Peyer's patch (tissue), 4 donors: ENCODE results near the gene PXDC1. TPM values are rescaled to one million over a fixed set of nuclear protein-coding genes. Genes with fewer than 3 reads are reported as not detected.
"Not testable (repeated sequence)": the region's sequence is repeated elsewhere in the genome, so short reads cannot be mapped to it uniquely, and the experiment has no call there.

Experiments
- DNase-seq, 3 donors: peaks; one replicate each; pipeline ENCODE4 v3.0.0-alpha.2; 2017 to 2019
- H3K27ac ChIP-seq, 4 donors: fragments of 200-600 bp; sonication (generic); one replicate each; pipeline ENCODE4 v1.5.1; 2016 to 2019
- H3K27me3 ChIP-seq, 2 donors: fragments of 200-600 bp; sonication (generic); one replicate each; pipeline ENCODE4 v1.5.1; 2019
- H3K36me3 ChIP-seq, 3 donors: fragments of 200-600 bp; sonication (generic); one replicate each; pipeline ENCODE4 v1.5.1; 2016 to 2019
- H3K4me1 ChIP-seq, 4 donors: fragments of 200-600 bp; sonication (generic); one replicate each; pipeline ENCODE4 v1.5.1; 2016 to 2019
- H3K4me3 ChIP-seq, 4 donors: fragments of 200-600 bp; sonication (generic); 1 replicate in 3 of 4; 2 replicates in 1 of 4; pipeline ENCODE4 v1.5.1; 2016 to 2019; ENCODE audit warnings: mild to moderate bottlenecking in 1 of 4
- H3K9me3 ChIP-seq, 4 donors: fragments of 200-600 bp; sonication (generic); one replicate each; pipeline ENCODE4 v1.5.1; 2016 to 2019; ENCODE audit warnings: mild to moderate bottlenecking in 1 of 4
- CTCF ChIP-seq, 6 experiments: fragments of 450-650 bp in 4 of 6; fragments of 200-600 bp in 2 of 6; sonication (generic) in 1 of 6; IDR thresholded peaks; one replicate each; pipeline ENCODE4 v1.5.1; 2017 to 2019; ENCODE audit warnings: antibody characterized with exemption in 6 of 6, mild to moderate bottlenecking in 3 of 6, moderate library complexity in 1 of 6
- POLR2A ChIP-seq, 2 donors: fragments of 450-650 bp; IDR thresholded peaks; one replicate each; pipeline ENCODE4 v1.5.1; 2017; ENCODE audit warnings: antibody characterized with exemption in 2 of 2, mild to moderate bottlenecking in 2 of 2, moderate library complexity in 2 of 2
- total RNA-seq, 4 donors: library from RNA; depleted of rRNA; stranded (reverse); fragments of >200 nt; gene quantifications; one replicate each; pipeline ENCODE4 v1.1.0, GENCODE V29; 2016

The PXDC1 gene
- total RNA-seq, 4 donors from 2014 or later: 35.5 to 69.4 (median 61.1) TPM

DNA sequence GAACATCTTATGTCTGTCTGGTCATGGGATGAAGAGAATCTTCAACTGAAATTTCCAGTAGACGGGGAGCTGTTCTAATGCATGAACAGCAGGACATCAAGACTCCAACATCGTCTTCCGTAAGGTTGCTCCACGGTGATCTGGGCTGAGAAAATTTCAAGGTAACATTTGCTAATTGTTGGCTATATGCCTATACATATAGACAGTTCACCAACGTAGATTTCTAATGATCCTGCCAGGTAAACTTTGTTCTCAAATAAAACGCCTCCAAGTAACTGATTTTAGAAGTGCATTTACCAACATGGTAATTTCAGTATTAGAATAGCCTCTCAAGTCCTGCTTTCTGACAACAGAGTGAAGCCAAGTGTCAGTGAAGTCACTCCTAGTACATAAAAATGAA, 11.3 kb upstream of the PXDC1 start:
- Histone ChIP-seq H3K27me3 (no peaks in the 10 kb centered on the region), H3K27ac (no peak overlapping the region), H3K36me3 (no peaks in the 10 kb centered on the region), H3K9me3 (no peaks in the 10 kb centered on the region), H3K4me1 (no peaks in the 10 kb centered on the region), H3K4me3 (no peak overlapping the region)
- TF ChIP-seq CTCF (IDR thresholded peaks at IDR 0.05): no peak
- no peak for TF ChIP-seq POLR2A (IDR thresholded peaks at IDR 0.05)
- DNase-seq: no peak

GRCh38 chr6:3762359-3762758, 10.8 kb upstream of the PXDC1 start:
- H3K9me3 ChIP-seq: no peaks in the 10 kb centered on the region
- no peaks in the 10 kb centered on the region for H3K36me3 ChIP-seq
- no peak overlapping the region for H3K4me3 ChIP-seq
- TF ChIP-seq POLR2A (IDR thresholded peaks at IDR 0.05) (no peak), CTCF (IDR thresholded peaks at IDR 0.05) (no peak)
- no peaks in the 10 kb centered on the region for H3K4me1 ChIP-seq
- no peak overlapping the region for H3K27ac ChIP-seq
- H3K27me3 ChIP-seq: no peaks in the 10 kb centered on the region
- DNase-seq: peak in 2 of 3 donors; percentile 18 to 37

DNA sequence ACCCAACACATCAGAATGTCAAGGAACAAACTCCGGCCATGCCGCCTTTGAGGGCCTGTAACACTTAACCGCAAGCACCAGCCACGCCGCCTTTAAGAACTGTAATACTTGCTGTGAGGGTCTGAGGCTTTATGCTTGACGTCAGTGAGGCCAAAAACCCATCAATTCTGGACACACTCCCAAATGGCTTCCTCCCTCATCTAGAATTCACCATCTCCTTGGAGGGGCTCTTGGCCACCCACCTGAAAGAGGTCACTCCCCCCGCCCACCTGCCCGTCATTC, 10.4 kb upstream of the PXDC1 start:
- TF ChIP-seq CTCF (IDR thresholded peaks at IDR 0.05) (no peak), POLR2A (IDR thresholded peaks at IDR 0.05) (no peak)
- Histone ChIP-seq H3K4me1 (no peaks in the 10 kb centered on the region), H3K9me3 (no peaks in the 10 kb centered on the region), H3K27ac (no peak overlapping the region), H3K4me3 (no peak overlapping the region), H3K36me3 (no peaks in the 10 kb centered on the region), H3K27me3 (no peaks in the 10 kb centered on the region)
- peak in 1 of 3 donors; percentile 34 for DNase-seq

DNA sequence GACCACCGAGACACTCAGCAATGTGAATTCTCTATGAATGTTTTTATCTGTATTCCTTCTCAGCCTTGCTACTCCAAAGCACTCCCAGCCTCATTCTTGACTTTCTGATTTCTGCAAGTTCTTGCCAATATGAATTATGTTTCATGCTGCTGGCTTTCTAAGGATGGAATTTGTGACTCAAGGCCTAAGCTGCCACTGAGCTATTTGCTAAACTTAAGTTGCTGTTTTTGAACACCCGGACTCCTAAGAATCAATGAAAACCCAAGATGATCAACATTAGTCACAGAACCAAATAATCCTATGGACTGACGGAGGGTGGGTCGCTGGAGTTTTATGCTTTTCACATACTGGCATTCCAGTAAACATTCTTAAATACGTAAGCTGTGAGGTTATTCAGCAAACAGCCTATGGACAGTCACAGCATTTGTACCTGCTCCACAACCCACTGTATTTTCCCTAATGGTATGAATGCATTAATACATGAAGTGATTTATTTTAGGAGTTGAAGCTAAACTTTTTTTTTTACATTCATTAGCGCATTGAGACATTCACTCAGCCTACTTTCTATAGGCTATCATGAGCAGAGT, 8.2 kb upstream of the PXDC1 start:
- no peak for TF ChIP-seq CTCF (IDR thresholded peaks at IDR 0.05)
- no peak for TF ChIP-seq POLR2A (IDR thresholded peaks at IDR 0.05)
- Histone ChIP-seq H3K36me3 (no peaks in the 10 kb centered on the region), H3K27me3 (no peaks in the 10 kb centered on the region), H3K9me3 (no peaks in the 10 kb centered on the region), H3K4me1 (peaks cover 0 to 6% (median 0%) of the 10 kb centered on the region in 4 donors), H3K4me3 (no peak overlapping the region), H3K27ac (no peak overlapping the region)
- DNase-seq: no peak

DNA sequence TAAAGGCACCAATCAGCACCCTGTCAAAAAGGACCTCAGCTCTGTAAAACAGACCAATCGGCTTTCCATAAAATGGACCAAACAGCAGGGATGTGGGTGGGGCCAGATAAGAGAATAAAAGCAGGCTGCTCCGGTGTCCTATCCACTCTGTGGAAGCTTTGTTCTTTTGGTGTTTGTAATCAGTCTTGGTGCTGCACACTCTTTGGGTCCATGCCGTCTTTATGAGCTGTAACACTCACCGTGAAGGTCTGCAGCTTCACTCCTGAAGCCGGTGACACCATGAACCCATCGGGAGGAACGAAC, 7.3 kb upstream of the PXDC1 start:
- peaks cover 0 to 6% (median 0%) of the 10 kb centered on the region in 4 donors for H3K4me1 ChIP-seq
- no peak overlapping the region for H3K4me3 ChIP-seq
- TF ChIP-seq POLR2A (IDR thresholded peaks at IDR 0.05) (no peak), CTCF (IDR thresholded peaks at IDR 0.05) (no peak)
- no peak overlapping the region for H3K27ac ChIP-seq
- peak in 1 of 3 donors; percentile 19 for DNase-seq
- no peaks in the 10 kb centered on the region for H3K9me3 ChIP-seq
- H3K27me3 ChIP-seq: no peaks in the 10 kb centered on the region
- H3K36me3 ChIP-seq: no peaks in the 10 kb centered on the region

- not testable (repeated sequence) for H3K9me3 ChIP-seq, H3K4me1 ChIP-seq, H3K27ac ChIP-seq, H3K4me3 ChIP-seq, H3K27me3 ChIP-seq, H3K36me3 ChIP-seq
- DNase-seq: peak in 2 of 3 donors; percentile 25 to 28
These were observed 6.7 kb upstream of the PXDC1 start for GRCh38 chr6:3757998-3758841.
